ENCODE measurements around the gene RASGRP2. TPM values are rescaled to one million over a fixed set of nuclear protein-coding genes. Genes with fewer than 3 reads are reported as not detected.
"Not testable (repeated sequence)": the region's sequence is repeated elsewhere in the genome, so short reads cannot be mapped to it uniquely, and the experiment has no call there.

The RASGRP2 gene
- total RNA-seq, 2 donors from 2014 or later = 18.8 to 27.9 TPM

DNA sequence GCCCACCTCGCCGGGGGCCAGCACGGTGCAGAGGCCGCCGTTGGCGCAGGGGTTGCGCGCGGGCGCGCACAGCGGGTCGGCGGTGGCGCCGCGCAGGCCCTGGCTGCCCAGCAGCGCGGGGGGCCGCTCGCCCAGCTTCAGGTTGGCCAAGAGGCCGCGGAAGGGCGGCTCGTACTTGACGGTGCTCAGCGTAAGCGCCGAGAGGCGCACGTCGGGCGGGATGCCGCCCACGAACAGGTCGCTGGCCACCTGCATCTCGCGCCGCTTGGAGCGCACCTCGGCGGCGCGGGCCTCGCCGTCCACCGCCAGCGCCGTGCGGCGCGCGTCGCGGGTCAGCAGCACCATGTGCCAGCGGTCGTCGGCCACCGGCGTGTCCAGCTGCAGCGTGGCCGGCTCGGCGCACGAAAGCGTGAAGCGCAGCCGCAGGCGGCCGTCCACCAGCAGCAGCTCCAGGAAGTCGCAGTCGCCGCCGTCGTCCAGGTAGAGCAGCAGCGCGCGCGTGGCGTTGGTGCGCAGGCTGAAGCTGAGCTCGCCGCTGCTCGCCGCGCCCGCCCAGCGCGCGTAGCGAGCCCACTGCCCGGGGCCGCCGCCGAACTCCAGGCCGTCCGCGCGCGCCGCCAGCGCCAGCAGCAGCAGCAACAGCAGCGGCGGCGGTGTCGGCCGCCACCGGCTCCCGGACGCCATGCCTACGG lies 30.8 kb downstream of the RASGRP2 start:
- Mint-ChIP-seq H3K36me3 (ENCODE audit: insufficient read depth in 2 of 2) (no peaks in the 10 kb centered on the region), H3K4me3 (no peak overlapping the region), H3K9me3 (no peaks in the 10 kb centered on the region), H3K27me3 (ENCODE audit: low read depth) (peaks cover 70% of the 10 kb centered on the region), H3K27ac (no peak overlapping the region), H3K4me1 (ENCODE audit: low read depth) (peaks cover 9% of the 10 kb centered on the region)
- ATAC-seq (replicated peaks in 1 of 2) (peak; percentile 42 to 55), DNase-seq (peak in 1 of 2 donors; percentile 31)

DNA sequence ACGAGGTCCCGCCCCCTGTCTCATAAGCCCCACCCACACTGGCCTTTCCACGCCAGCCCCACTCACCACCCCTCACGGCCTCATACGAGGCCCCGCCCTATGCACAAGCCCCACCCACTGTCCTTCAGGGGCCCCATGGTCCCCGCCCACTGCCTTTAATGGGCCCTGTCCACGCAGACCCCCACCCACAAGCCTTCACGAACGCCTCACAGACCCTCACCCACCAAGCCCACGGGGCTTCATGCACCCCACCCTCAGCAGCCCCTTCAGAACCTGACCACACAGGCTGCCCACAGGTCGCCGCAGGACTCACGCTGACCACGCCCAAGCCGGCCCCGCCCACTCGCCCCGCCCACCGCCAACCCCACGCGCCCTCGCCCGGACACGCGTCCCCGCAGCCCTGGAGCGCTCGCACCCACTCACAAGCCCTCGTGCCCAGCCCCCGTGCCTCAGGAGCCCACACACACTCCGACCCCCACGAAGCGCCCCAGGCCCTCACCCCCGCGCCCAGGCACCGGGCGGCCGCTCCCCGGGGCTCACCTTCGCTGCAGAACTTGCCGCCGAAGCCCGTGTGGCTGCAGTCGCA lies 31.4 kb downstream of the RASGRP2 start:
- ATAC-seq (replicated peaks in 1 of 2) (peak; percentile 33 to 38), DNase-seq (no peak)
- H3K27ac Mint-ChIP-seq = no peak overlapping the region
- H3K27me3 Mint-ChIP-seq (ENCODE audit: low read depth) = peaks cover 71% of the 10 kb centered on the region
- no peaks in the 10 kb centered on the region for H3K36me3 Mint-ChIP-seq (ENCODE audit: insufficient read depth in 2 of 2)
- peak overlapping the region in 1 of 2 donors; percentile 56 for H3K4me3 Mint-ChIP-seq
- H3K4me1 Mint-ChIP-seq (ENCODE audit: low read depth) = peaks cover 9% of the 10 kb centered on the region
- H3K9me3 Mint-ChIP-seq = no peaks in the 10 kb centered on the region

DNA sequence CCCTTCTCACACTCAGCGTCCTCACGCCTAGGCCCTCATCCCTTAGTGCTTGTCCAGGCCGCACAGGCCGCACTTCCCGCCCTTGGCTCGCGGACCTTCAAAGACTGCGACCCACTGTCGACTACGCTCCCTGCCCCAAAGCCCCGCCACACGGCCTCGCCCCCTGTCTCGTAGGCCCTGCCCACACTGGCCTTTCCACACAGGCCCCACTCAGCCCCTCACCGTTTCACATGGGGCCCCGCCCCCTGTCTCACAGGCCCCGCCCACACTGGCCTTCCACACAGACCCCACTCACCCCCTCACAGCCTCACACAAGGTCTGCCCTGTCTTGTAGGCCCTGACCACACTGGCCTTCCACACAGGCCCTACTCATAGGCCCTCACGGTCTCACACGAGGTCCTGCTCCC lies 32.0 kb downstream of the RASGRP2 start:
- Mint-ChIP-seq H3K27ac (no peak overlapping the region), H3K27me3 (ENCODE audit: low read depth) (peaks cover 65% of the 10 kb centered on the region), H3K9me3 (no peaks in the 10 kb centered on the region), H3K36me3 (ENCODE audit: insufficient read depth in 2 of 2) (no peaks in the 10 kb centered on the region), H3K4me1 (ENCODE audit: low read depth) (peaks cover 9% of the 10 kb centered on the region), H3K4me3 (peak overlapping the region in 1 of 2 donors; percentile 56)
- no peak for ATAC-seq (replicated peaks in 1 of 2)
- no peak for DNase-seq

DNA sequence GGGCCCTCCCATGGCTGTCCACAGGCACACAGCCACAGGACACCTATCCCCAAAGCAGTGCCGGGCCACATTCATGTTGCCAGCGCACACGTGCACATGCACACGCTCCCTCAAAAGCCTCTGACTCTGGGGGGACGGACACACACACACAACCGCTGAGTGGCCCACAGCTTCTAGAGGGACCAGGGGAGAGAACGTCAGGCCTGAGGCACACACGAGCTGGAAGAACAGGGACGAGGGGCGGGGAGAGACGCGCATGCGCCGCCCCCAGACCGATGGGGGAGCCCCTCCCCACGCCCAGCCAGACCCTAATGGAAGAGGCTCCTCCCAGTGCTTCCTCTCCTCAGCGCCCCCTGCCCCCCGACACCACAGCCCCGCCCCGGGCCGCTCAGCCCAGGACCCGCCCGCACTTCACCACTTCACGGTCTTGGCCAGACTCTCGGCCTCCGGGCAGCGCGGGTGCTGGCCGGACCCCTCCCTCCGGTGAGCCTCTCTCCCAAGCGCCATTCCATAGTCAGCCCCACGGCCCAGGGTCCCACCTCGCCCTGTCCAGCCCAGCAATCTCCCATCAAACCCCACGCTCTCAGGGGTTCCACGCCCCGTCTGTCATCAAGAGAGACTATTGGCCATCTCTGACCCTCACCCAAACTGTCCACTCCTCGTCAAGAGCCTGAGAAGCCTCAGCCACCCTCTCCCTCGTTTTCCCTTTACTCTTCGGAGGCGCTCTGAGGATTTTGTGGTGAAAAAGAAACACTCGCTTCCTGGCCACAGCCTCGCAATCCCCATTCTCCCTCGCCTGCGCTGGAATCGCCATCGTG lies 32.6 kb downstream of the RASGRP2 start:
- ATAC-seq (replicated peaks in 1 of 2) (no peak), DNase-seq (no peak)
- H3K9me3 Mint-ChIP-seq = no peaks in the 10 kb centered on the region
- H3K27ac Mint-ChIP-seq = no peak overlapping the region
- no peaks in the 10 kb centered on the region for H3K36me3 Mint-ChIP-seq (ENCODE audit: insufficient read depth in 2 of 2)
- H3K27me3 Mint-ChIP-seq (ENCODE audit: low read depth) = peaks cover 59% of the 10 kb centered on the region
- peaks cover 9% of the 10 kb centered on the region for H3K4me1 Mint-ChIP-seq (ENCODE audit: low read depth)
- H3K4me3 Mint-ChIP-seq = peak overlapping the region in 1 of 2 donors; percentile 27

DNA sequence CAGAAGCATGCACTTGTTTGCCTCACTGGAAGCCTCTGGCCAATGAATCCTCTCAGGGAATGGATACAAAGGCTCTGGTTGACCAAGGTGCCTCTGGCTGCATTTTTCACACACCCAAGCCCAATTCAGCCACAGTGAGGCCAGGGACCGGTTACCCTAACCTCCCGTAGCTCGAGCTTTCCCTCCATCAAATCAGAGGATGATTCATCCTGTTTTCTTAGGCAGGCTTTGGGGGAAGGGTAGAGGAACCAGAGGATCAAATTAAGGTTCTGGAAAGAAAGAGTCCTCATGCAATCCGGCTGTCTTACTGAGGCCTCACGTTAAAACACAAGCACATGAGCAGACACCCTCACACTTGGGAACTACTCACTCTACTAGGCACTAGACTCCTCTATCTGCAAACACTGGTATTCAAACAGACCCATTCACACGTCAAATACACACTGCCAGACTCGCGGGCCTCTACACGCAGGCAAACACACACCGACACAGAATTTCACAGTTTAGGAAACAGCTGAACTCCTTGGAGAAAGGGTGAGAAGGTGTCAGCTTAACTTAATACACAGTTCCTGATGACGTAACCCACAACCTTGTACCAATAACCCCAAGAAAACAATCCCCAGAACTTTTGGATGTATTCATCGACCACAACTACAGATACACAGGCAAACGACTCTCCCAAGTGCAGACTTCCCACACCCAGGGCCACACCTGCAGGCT lies 33.4 kb downstream of the RASGRP2 start:
- H3K36me3 Mint-ChIP-seq (ENCODE audit: insufficient read depth in 2 of 2) = no peaks in the 10 kb centered on the region
- no peak for DNase-seq
- peaks cover 55% of the 10 kb centered on the region for H3K27me3 Mint-ChIP-seq (ENCODE audit: low read depth)
- H3K9me3 Mint-ChIP-seq = no peaks in the 10 kb centered on the region
- no peak for ATAC-seq (replicated peaks in 1 of 2)
- no peak overlapping the region for H3K4me3 Mint-ChIP-seq
- peaks cover 9% of the 10 kb centered on the region for H3K4me1 Mint-ChIP-seq (ENCODE audit: low read depth)
- no peak overlapping the region for H3K27ac Mint-ChIP-seq

DNA sequence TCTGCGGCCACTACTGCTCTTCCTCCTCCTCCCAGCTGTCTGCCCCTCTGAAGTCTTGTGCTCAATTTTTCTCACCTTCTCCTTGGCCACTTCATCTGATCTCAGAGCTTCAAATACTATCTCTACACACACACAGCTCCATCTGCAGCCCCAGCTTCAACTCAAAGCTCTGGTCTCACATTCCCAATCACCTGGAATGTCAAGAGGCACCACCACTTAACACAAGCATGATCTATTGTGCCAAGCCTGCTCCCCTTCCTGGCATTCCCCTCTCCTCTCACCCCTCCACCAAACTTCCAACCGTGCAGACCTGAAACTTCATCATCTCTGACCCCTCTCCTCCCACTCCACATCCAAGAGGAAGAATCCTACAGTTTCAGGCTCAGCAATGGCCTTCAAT lies 38.4 kb downstream of the RASGRP2 start:
- Mint-ChIP-seq H3K9me3 (no peaks in the 10 kb centered on the region), H3K27me3 (ENCODE audit: low read depth) (peaks cover 34% of the 10 kb centered on the region), H3K27ac (no peak overlapping the region), H3K4me3 (no peak overlapping the region), H3K4me1 (ENCODE audit: low read depth) (no peaks in the 10 kb centered on the region), H3K36me3 (ENCODE audit: insufficient read depth in 2 of 2) (no peaks in the 10 kb centered on the region)
- DNase-seq (no peak), ATAC-seq (replicated peaks in 1 of 2) (no peak)

DNA sequence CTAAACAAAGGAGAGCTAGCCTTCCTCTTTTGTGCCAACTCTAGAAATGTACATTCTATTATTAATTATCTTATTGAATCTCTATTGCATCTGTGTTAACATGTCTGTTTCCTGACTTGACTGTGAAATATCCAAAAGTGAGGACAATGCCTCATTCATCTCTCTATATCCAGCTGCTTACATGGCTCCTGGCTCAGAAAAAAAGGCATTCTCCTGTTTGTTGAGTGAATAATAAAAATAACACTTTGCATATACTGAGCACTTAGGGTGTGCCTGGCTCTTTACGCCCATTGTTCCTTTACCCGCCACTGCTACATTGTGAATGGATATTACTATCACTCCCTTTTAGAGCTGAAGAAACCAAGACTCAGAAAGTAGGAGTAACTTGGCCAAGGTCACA lies 40.9 kb downstream of the RASGRP2 start:
- ATAC-seq (replicated peaks in 1 of 2) (no peak), DNase-seq (no peak)
- H3K27ac Mint-ChIP-seq = no peak overlapping the region
- H3K4me1 Mint-ChIP-seq (ENCODE audit: low read depth) = no peaks in the 10 kb centered on the region
- peaks cover 22% of the 10 kb centered on the region for H3K27me3 Mint-ChIP-seq (ENCODE audit: low read depth)
- H3K36me3 Mint-ChIP-seq (ENCODE audit: insufficient read depth in 2 of 2) = no peaks in the 10 kb centered on the region
- no peaks in the 10 kb centered on the region for H3K9me3 Mint-ChIP-seq
- no peak overlapping the region for H3K4me3 Mint-ChIP-seq

DNA sequence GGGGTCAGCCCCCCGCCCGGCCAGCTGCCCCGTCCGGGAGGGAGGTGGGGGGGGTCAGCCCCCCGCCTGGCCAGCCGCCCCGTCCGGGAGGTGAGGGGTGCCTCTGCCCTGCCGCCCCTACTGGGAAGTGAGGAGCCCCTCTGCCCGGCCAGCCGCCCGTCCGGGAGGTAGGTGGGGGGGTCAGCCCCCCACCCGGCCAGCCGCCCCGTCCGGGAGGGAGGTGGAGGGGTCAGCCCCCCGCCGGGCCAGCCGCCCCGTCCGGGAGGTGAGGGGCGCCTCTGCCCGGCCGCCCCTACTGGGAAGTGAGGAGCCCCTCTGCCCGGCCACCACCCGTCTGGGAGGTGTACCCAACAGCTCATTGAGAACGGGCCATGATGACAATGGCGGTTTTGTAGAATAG lies 42.0 kb downstream of the RASGRP2 start:
- DNase-seq; H3K9me3 Mint-ChIP-seq; H3K36me3 Mint-ChIP-seq (ENCODE audit: insufficient read depth in 2 of 2); ATAC-seq (replicated peaks in 1 of 2); H3K4me3 Mint-ChIP-seq; H3K27ac Mint-ChIP-seq; H3K4me1 Mint-ChIP-seq (ENCODE audit: low read depth): not testable (repeated sequence)
- H3K27me3 Mint-ChIP-seq (ENCODE audit: low read depth) = peaks cover 20% of the 10 kb centered on the region

DNA sequence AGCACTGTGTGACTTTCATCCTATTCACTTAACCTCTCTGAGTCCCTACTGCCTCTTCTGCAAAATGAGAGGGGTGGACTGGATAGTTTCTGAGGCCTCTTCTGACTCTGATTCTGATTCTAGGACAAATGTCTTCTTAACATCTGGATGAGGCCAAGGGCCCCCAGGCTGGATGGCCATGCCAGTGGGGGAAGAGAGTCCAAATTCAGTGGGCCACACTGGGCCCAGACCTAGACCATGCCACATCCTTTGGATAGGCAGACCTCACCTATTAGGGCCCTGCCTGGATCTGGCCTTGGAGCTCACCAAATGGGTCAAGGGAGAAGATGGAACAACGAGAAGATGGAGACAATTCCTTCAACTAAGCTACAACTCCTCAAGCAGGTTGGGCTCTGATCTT lies 45.5 kb downstream of the RASGRP2 start:
- Mint-ChIP-seq H3K9me3 (no peaks in the 10 kb centered on the region), H3K4me3 (no peak overlapping the region), H3K4me1 (ENCODE audit: low read depth) (no peaks in the 10 kb centered on the region), H3K36me3 (ENCODE audit: insufficient read depth in 2 of 2) (no peaks in the 10 kb centered on the region), H3K27ac (no peak overlapping the region), H3K27me3 (ENCODE audit: low read depth) (peaks cover 28% of the 10 kb centered on the region)
- DNase-seq (no peak), ATAC-seq (replicated peaks in 1 of 2) (no peak)

DNA sequence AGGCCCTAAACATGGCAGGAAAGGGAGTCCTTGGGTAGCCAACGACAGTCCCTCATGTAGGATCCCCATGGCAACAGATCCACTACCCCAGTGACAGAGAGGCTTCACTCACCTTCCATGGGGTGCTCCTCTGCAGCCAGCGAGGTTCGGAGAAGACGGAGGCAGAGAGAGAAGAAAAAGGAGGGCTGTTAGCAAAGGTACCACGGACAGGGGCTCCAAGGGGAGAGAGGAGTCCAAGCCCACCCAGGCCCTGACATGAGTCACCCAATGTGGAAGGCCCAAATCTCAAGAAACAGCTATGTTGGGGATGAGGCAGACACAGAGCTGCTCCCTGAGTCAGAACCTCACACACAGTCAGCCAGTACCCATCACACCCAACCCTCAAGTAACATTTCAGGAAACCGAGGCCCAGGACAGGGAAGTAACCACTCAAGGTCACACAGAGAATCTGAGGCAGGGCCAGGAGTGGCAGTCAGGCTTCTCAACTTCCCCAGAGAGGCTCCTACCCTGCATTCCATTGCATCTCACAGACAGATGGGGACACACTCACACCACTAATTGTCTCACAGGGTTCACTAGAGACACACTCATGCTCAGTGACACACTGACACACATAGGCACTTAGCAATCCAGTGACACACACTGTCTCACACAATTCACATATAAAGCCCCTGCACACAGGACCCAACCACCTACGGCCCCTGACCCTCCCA lies 46.1 kb downstream of the RASGRP2 start:
- peaks cover 32% of the 10 kb centered on the region for H3K27me3 Mint-ChIP-seq (ENCODE audit: low read depth)
- no peak overlapping the region for H3K4me3 Mint-ChIP-seq
- ATAC-seq (replicated peaks in 1 of 2) (no peak), DNase-seq (no peak)
- H3K4me1 Mint-ChIP-seq (ENCODE audit: low read depth) = peaks cover 3% of the 10 kb centered on the region
- H3K36me3 Mint-ChIP-seq (ENCODE audit: insufficient read depth in 2 of 2) = no peaks in the 10 kb centered on the region
- no peaks in the 10 kb centered on the region for H3K9me3 Mint-ChIP-seq
- H3K27ac Mint-ChIP-seq = no peak overlapping the region

DNA sequence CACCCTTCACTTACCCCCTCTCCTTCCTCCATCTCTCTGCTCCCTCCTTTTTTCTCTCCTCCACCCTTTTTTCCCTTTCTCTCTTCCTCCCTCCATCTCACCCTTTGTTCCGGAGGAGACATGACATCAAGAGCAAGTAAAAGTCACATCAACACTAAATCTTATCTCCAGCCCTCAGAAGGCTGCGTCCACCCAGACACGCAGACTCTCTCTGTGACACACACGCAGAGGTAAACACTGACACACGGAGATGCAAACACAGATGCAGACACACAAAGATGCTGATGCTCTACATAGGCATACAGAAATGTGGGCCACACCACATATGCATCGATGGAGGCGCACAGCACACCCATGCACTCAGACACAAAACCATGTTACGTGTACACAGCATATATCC lies 47.9 kb downstream of the RASGRP2 start:
- Mint-ChIP-seq H3K36me3 (ENCODE audit: insufficient read depth in 2 of 2) (no peaks in the 10 kb centered on the region), H3K27ac (no peak overlapping the region), H3K4me1 (ENCODE audit: low read depth) (peaks cover 11% of the 10 kb centered on the region), H3K9me3 (no peaks in the 10 kb centered on the region), H3K27me3 (ENCODE audit: low read depth) (peaks cover 44% of the 10 kb centered on the region), H3K4me3 (no peak overlapping the region)
- no peak for DNase-seq
- no peak for ATAC-seq (replicated peaks in 1 of 2)

DNA sequence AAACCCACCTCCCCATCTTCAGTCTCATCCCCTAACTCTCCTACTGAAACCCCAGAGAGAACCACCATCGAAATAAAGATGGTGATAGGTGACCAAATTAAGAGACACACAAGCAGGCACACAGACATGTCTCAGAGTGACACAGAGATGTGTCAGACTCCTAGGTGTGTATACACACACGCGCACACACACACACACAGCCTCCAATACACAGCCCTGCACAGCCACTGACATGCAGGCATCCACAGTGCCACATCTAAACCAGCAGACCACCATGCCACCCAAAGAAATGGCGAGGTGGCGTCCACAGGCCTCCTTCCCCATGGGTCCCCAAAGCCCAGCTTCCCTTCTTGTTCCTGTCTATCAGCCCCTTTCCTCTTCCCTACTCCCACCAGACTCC lies 48.4 kb downstream of the RASGRP2 start:
- ATAC-seq (replicated peaks in 1 of 2) = no peak
- H3K4me3 Mint-ChIP-seq = no peak overlapping the region
- H3K27me3 Mint-ChIP-seq (ENCODE audit: low read depth) = peaks cover 44% of the 10 kb centered on the region
- DNase-seq = no peak
- H3K4me1 Mint-ChIP-seq (ENCODE audit: low read depth) = peaks cover 11% of the 10 kb centered on the region
- H3K9me3 Mint-ChIP-seq = no peaks in the 10 kb centered on the region
- H3K36me3 Mint-ChIP-seq (ENCODE audit: insufficient read depth in 2 of 2) = no peaks in the 10 kb centered on the region
- no peak overlapping the region for H3K27ac Mint-ChIP-seq
